GM18507 (cell line): Measurements from ENCODE around the gene KRT35.

Experiments used
- DNase-seq: peaks from one replicate; pipeline ENCODE4 v3.0.0; 2011; ENCODE audit warnings: low read depth; ENCODE audit not compliant: insufficient read length; ENCODE audit errors: extremely low spot score
- FAIRE-seq: peaks from 2 replicates; lab custom pipeline; 2011; peaks lifted over from hg19 to GRCh38; lab: Jason Lieb, UNC

Gene KRT35

GRCh38 chr17:41513168-41513547, 32.2 kb upstream of the KRT35 start:
- DNase-seq (no peak), FAIRE-seq (no peak)

GRCh38 chr17:41512546-41513167, 31.7 kb upstream of the KRT35 start:
- FAIRE-seq, result no peak
- no peak for DNase-seq

DNA sequence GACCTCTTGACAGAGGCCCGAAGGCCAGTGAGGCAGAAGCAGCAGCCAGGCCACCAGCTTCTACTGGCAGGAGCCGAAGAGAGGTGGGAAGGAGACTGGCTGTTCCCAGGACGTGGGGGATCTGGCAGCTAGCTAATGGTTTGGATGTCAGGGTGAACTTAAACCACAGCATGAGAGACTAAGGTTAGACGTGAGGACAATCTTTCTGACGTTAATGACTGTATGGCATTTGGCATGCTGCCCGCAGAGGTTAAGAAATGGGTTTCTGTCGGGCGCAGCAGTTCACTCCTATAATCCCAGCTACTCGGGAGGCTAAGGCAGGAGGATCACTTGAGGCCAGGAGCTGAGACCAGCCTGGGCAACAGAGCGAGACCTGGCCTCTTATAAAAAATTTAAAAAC, 30.8 kb upstream of the KRT35 start:
- FAIRE-seq (no peak), DNase-seq (no peak)

DNA sequence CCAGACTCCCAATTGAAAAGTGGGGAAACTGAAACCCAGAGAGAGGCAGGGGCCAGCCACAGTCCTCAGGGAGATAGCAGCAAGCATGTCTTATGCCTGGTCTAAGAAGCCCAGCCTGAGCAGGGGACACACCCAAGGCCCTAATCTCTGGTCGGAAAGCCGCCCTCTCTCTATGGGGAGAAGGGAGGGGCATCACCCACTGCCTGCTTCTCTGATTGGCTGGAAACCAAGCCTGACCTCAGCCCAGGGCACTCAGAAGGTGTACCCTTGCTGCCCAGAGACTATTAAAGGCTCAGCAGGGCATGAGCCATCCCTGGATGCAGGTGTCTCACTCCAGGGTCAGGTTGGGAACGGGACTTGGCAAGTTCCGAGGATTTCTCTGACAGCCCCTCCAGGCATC, 30.2 kb upstream of the KRT35 start:
- no peak for DNase-seq
- no peak for FAIRE-seq

DNA sequence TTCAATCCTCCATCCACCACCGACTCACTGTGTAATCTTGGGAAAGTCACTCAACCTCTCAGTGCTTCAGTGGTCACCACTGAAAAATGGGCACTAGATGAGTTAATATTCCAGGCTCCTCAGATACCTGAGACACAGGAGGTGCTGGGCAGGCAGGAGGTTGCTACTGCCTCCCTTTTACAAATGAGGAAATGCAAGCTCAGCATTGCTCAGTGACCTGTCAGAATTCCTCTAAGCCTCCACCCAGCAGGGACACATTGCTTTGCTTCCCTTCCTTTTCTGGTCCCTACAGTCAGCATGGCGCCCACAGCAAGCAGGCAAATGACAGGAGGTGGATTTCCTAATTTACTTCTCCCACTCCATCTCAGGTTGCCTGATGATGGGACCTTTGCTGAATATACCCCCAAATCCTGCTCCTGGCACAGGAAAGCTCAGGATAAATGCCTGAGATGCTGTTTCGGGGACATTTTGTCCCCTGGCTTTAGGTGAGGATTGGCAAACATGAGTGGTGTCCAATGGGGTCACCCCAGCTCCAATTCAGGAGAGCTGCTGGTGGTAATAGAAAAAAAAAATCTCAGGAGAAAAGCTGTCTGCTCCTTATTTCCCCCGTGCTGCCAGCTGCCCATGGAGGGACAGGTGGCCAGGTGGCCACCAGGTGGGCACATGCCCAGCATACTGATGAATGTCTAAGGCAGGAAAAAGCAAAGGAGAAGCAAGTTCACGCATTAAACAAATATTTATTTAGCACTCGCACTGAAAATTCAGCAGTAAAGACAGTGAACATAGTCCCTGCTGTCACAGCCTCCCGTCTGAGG, 29.5 kb upstream of the KRT35 start:
- no peak for DNase-seq
- no peak for FAIRE-seq

- FAIRE-seq (no peak), DNase-seq (no peak)
Observed at GRCh38 chr17:41507315-41507880, 26.4 kb upstream of the KRT35 start.

- FAIRE-seq (no peak), DNase-seq (no peak)
Observed at GRCh38 chr17:41505809-41506767, 25.1 kb upstream of the KRT35 start.

DNA sequence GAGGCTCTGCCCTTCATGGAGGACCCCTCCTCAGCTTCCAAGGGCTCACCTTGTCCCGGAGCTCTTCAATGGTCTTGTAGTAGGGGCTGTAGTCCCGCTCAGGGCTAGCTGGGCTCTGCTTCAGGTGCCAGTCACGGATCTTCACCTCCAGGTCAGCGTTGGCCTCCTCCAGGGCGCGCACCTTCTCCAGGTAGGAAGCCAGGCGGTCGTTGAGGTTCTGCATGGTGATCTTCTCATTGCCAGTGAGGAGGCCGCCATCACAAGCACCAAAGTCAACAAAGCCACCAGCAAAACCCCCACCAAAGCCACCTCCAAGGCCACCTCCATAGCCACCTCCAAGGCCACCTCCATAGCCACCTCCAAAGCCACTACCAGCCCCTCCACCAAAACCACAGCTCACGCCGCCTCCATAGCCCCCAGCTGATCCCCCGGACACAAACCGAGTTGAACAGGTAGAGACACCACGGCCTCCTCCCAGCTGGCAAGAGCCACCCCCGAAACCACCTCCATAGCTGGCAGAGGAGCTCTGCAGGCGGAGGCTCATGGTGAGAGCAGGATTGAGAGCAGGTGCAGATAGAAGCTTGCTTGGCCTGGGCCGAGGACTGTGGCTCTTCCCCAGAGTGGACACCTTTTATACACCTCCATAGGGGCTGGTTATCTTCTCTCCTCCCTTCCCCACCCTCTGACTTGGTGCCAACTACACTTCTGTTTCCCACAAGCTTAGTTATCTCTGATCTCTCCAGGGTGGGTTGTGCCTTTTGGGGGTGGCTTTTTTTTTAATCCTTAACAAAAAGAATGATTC, 24.3 kb upstream of the KRT35 start, which contains the start of gene KRT13:
Gene KRT13, minus strand, starts transcription at position 606 of the 802 bp plus-strand sequence. Its CDS starts 62 bp downstream, at position 544.
- FAIRE-seq, result no peak
- no peak for DNase-seq

DNA sequence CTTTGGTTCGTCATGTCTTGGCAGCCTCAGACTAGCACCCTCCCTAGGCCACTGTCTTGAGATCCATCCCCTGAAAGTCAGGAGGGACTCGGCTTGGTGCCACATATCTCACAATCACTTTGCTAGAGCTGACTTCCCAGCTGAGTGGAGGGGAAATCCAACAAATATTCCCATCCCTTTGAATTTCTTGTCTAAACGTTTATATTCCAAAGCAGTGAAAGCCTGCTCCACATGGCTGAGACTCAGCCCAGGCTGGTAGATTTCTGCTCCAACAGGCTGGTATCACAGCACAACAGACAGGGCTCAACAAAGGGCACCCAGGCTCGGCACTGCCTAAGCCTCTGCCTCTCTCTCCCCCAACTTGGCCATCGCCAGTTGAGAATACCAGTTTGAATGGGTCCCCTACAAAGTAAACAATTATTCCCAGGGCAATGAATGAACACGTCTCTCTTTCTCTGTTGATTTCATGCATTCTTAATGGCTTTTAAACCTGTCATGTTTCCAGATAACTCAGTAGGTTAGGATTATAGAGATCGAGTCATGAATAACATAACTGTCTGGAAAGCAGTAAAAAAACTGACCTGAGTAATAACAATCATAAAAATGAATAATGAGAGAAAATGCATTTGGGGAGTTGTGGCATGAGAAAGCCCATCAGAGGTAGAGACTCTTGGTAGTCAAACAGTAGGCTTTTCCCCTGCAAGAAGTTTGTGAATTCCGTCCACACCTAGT, 23.5 kb upstream of the KRT35 start:
- FAIRE-seq (no peak), DNase-seq (no peak)

- FAIRE-seq (no peak), DNase-seq (no peak)
Observed at GRCh38 chr17:41503202-41503601, 22.3 kb upstream of the KRT35 start.

GRCh38 chr17:41500131-41500911, 19.4 kb upstream of the KRT35 start:
- no peak for FAIRE-seq
- DNase-seq, result no peak

DNA sequence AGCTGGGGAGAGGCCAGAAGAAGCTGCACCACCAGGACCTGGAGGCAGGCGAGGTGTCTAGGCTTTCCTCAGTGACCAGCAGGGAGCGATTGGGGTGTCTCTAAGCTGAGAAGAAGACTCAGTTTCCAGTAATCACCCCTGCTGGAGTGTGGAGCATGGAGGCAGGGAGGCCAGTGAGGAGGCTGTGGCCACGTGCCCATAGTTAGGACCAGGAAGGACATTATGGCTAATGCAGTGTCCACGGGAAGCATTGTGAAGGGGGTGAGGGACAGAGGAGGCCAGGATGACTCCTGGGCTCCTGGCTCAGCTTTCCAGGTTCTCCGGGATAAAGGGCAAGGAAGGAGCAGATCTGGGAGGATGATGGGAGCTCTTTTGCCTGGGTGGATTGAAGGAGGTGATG, 18.8 kb upstream of the KRT35 start:
- FAIRE-seq, result no peak
- no peak for DNase-seq

DNA sequence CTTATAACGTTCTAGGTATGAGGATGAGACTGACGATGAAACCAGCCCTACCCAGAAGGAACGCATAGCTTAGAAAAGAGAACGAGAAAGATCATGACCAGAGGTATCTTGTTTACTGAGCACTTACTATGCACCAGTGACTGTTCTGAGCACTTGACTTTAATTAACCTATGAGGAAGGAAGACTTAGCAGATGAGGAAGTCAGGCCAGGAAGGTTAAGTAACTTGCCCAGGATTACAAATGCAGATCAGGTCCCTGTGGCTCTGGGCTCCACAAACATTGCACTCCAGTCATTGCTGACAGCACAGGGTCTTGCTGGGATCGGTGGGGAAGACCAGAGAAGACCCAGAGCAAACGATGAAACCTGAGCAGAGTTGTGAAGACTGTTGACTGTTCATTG, 17.3 kb upstream of the KRT35 start:
- FAIRE-seq (no peak), DNase-seq (no peak)

- DNase-seq (peak; percentile 71), FAIRE-seq (peak; percentile 83)
Observed at GRCh38 chr17:41496803-41497484, 16.0 kb upstream of the KRT35 start.

- DNase-seq (no peak), FAIRE-seq (no peak)
Observed at GRCh38 chr17:41494524-41494923, 13.6 kb upstream of the KRT35 start.

DNA sequence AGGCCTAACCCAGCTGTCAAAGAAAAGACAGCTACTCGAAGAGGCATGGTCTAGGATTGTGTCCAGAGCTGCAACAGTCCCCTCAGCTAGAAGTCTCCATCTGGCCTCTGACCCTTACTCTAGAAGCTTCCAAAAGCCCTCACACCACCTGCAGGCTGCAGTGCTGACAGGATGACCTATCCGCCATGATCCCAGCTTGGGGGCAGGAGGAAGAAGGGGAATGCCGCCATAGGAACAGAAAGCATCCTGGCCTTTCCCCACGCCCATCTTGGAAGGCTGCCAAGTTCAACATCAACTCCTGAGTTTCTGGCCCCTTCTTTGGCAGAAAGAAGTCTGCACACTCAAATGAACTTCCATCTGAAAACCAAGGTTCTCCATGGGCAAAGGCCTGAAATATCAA, 11.8 kb upstream of the KRT35 start:
- DNase-seq, result no peak
- no peak for FAIRE-seq

- DNase-seq, result no peak
- FAIRE-seq, result no peak
Observed at GRCh38 chr17:41492351-41492750, 11.4 kb upstream of the KRT35 start.
